ENCODE measurements around the gene PSTK.

PSTK gene

GRCh38 chr10:123034332-123034731 is 54.1 kb downstream of the PSTK start:
- no peak for TF ChIP-seq CTCF (IDR thresholded peaks at IDR 0.05; ENCODE audit: borderline replicate concordance, insufficient read depth, low read depth, low read length)
- H3K4me3 ChIP-seq (ENCODE audit: low read depth, low read length): no peak overlapping the region

DNA sequence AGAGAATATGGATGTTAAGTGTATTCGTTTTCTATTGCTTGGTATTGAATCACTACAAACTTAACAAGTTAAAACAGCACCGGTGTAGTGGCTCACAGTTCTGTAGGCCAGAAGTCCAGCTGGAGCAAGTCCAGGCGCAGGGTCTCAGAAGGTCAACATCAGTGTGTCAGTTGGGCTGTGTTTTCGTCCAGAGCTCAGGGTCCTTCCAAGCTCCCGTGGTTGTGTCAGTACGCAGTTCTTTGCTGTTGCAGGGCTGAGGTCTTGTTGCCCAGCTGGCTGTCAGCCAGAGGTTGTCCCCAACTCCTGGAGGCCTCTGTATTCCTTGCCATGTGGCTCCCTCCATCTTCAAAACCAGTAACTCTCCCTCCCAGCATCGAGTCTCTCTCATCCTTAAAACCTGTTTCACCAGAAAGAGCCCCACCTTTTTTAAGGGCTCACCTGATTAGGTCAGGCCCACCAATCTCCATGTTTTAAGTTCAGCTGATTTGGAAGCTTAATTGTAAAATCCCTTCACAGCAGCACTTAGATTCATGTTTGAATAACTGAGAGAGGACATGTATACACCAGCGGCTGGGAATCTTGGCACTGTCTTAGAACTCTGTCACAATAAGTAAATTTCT is 55.4 kb downstream of the PSTK start:
- no peak overlapping the region for H3K4me3 ChIP-seq (ENCODE audit: low read depth, low read length)
- TF ChIP-seq CTCF (IDR thresholded peaks at IDR 0.05; ENCODE audit: borderline replicate concordance, insufficient read depth, low read depth, low read length): no peak

- no peak overlapping the region for H3K4me3 ChIP-seq (ENCODE audit: low read depth, low read length)
- no peak for TF ChIP-seq CTCF (IDR thresholded peaks at IDR 0.05; ENCODE audit: borderline replicate concordance, insufficient read depth, low read depth, low read length)
Measured at GRCh38 chr10:123038782-123039631, 58.8 kb downstream of the PSTK start.

DNA sequence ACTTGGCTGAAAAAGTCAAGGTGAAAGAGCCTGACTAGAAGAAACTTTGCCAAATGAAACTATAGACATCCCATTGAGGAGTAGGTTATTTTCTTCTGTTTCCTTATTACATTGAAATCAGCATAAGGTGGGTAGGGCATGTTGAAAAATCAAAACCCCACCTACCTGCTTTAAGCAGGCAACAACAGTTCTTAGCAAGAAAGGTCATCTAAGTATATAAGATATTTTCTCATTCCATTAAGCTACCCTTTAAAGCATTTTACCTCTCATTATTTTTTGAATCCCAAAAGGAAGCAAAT is 59.4 kb downstream of the PSTK start:
- no peak overlapping the region for H3K4me3 ChIP-seq (ENCODE audit: low read depth, low read length)
- no peak for TF ChIP-seq CTCF (IDR thresholded peaks at IDR 0.05; ENCODE audit: borderline replicate concordance, insufficient read depth, low read depth, low read length)
